PC-3 (cell line): Measurements from ENCODE around the gene AGAP5.
"Not testable (repeated sequence)": the region's sequence is repeated elsewhere in the genome, so short reads cannot be mapped to it uniquely, and the experiment has no call there.

Source experiments
- CTCF ChIP-seq: fragments of 300-600 bp; sonication (generic); conservative IDR thresholded peaks from 2 replicates; pipeline ENCODE4 v1.5.1; 2017; ENCODE audit warnings: antibody characterized with exemption, low read depth, mild to moderate bottlenecking, low read length
- EZH2 ChIP-seq: fragments of 300-600 bp; sonication (generic); IDR thresholded peaks from one replicate; pipeline ENCODE4 v1.6.1; 2017; ENCODE audit warnings: antibody characterized with exemption, mild to moderate bottlenecking, low read length; ENCODE audit not compliant: unreplicated experiment
- EZH2phosphoT487 ChIP-seq: fragments of 300-600 bp; sonication (generic); IDR thresholded peaks from 2 replicates; pipeline ENCODE4 v1.6.1; 2018; ENCODE audit warnings: mild to moderate bottlenecking, antibody characterized with exemption, low read length, borderline replicate concordance

GRCh38 chr10:73687641-73688040 lies 10.3 kb downstream of the AGAP5 start:
- not testable (repeated sequence) for TF ChIP-seq CTCF, EZH2phosphoT487, EZH2
